HG03135 (cell line): ENCODE results near the gene CFAP210.
"Not testable (repeated sequence)": the region's sequence is repeated elsewhere in the genome, so short reads cannot be mapped to it uniquely, and the experiment has no call there.

Experiments
- ATAC-seq: cut with Tn5 transposase; IDR thresholded peaks from one replicate; pipeline ENCODE4 v1.9.1; 2021; ENCODE audit warnings: mild to moderate bottlenecking, moderate library complexity; ENCODE audit not compliant: unreplicated experiment

The CFAP210 gene

GRCh38 chr2:169712791-169713227 is 18.6 kb upstream of the CFAP210 start:
- no peak for ATAC-seq

- no peak for ATAC-seq
Observed at GRCh38 chr2:169711751-169712509, 17.7 kb upstream of the CFAP210 start.

- ATAC-seq: no peak
Observed at GRCh38 chr2:169709981-169710380, 15.8 kb upstream of the CFAP210 start.

GRCh38 chr2:169709331-169709730 is 15.1 kb upstream of the CFAP210 start:
- no peak for ATAC-seq

- no peak for ATAC-seq
Observed at GRCh38 chr2:169707626-169708025, 13.4 kb upstream of the CFAP210 start.

GRCh38 chr2:169705927-169706326 is 11.7 kb upstream of the CFAP210 start:
- no peak for ATAC-seq

- ATAC-seq: no peak
Observed at GRCh38 chr2:169704160-169704708, 10.0 kb upstream of the CFAP210 start.

GRCh38 chr2:169702996-169703395 is 8.8 kb upstream of the CFAP210 start:
- no peak for ATAC-seq

GRCh38 chr2:169699173-169699572 is 5.0 kb upstream of the CFAP210 start:
- not testable (repeated sequence) for ATAC-seq

- ATAC-seq: no peak
Observed at GRCh38 chr2:169696381-169696780, 2.2 kb upstream of the CFAP210 start.

GRCh38 chr2:169694894-169695260 is 672 bp upstream of the CFAP210 start:
- ATAC-seq: no peak

GRCh38 chr2:169693360-169693759 is 845 bp downstream of the CFAP210 start:
- ATAC-seq: no peak

GRCh38 chr2:169692718-169693117 is 1.5 kb downstream of the CFAP210 start:
- no peak for ATAC-seq

GRCh38 chr2:169690958-169691357 is 3.2 kb downstream of the CFAP210 start:
- ATAC-seq: no peak

- ATAC-seq: not testable (repeated sequence)
Observed at GRCh38 chr2:169687943-169688342, 6.3 kb downstream of the CFAP210 start.

GRCh38 chr2:169686825-169687224 is 7.4 kb downstream of the CFAP210 start:
- not testable (repeated sequence) for ATAC-seq

GRCh38 chr2:169684712-169685111 is 9.5 kb downstream of the CFAP210 start:
- not testable (repeated sequence) for ATAC-seq

GRCh38 chr2:169684135-169684565 is 10.1 kb downstream of the CFAP210 start:
- ATAC-seq: no peak

- ATAC-seq: no peak
Observed at GRCh38 chr2:169683425-169684134, 10.6 kb downstream of the CFAP210 start.

GRCh38 chr2:169683054-169683424 is 11.2 kb downstream of the CFAP210 start:
- no peak for ATAC-seq

GRCh38 chr2:169676850-169677249 is 17.4 kb downstream of the CFAP210 start:
- no peak for ATAC-seq

- no peak for ATAC-seq
Observed at GRCh38 chr2:169676357-169676756, 17.8 kb downstream of the CFAP210 start.
